AG09309 (cell line): ENCODE results near the gene CENPA.
"Not testable (repeated sequence)": the region's sequence is repeated elsewhere in the genome, so short reads cannot be mapped to it uniquely, and the experiment has no call there.

Experiments used
- DNase-seq: peaks from one replicate; pipeline ENCODE4 v3.0.0-alpha.2; 2010; ENCODE audit warnings: low read depth
- H3K4me3 ChIP-seq: 2 replicates; pipeline ENCODE4 v1.5.1; 2011; ENCODE audit warnings: mild to moderate bottlenecking, low read depth, low read length, moderate library complexity; ENCODE audit not compliant: control insufficient read depth
- TF ChIP-seq, protein P1 (sequence below): IDR thresholded peaks from 2 replicates; pipeline ENCODE4 v1.5.1; 2011; ENCODE audit warnings: mild to moderate bottlenecking, low read depth, low read length, inconsistent platforms; ENCODE audit not compliant: insufficient read depth, control insufficient read depth; ENCODE audit errors: missing control alignments

The CENPA gene

DNA sequence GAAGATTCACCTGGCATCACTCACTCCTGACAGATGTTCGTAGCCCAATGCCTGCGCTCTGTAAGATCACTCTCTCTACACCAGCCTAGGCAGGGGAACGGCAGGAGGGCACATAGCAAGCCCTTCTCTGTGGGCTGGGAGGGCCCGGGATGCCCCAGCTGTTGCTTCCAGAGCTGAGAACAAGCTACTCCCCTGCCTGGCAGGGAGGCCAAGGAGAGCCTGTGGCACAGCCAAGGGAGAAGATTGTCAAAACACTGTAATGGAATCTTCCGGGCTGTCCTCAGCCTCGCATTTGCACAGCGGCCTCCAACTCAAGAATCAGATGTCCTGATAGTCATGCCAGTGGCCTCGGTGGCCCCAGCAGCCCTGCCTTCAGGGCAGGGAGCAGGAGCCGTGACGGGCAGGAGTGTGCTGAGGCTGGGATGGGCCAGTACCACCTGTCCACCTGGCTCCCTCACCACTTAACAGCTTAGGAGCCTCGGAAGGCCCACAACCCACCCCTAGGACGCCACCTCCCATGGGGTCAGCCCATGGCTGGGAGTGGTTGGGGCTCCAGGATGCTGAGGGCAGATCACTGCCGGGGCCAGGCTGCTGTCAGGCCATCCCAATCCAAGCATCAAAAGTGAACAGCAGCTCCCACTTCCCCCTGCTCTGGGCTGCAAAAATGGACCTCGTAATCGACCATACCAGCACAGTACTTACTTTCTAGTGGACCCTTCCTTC lies 43.6 kb upstream of the CENPA start:
- no peak for DNase-seq
- TF ChIP-seq, protein P1, sequence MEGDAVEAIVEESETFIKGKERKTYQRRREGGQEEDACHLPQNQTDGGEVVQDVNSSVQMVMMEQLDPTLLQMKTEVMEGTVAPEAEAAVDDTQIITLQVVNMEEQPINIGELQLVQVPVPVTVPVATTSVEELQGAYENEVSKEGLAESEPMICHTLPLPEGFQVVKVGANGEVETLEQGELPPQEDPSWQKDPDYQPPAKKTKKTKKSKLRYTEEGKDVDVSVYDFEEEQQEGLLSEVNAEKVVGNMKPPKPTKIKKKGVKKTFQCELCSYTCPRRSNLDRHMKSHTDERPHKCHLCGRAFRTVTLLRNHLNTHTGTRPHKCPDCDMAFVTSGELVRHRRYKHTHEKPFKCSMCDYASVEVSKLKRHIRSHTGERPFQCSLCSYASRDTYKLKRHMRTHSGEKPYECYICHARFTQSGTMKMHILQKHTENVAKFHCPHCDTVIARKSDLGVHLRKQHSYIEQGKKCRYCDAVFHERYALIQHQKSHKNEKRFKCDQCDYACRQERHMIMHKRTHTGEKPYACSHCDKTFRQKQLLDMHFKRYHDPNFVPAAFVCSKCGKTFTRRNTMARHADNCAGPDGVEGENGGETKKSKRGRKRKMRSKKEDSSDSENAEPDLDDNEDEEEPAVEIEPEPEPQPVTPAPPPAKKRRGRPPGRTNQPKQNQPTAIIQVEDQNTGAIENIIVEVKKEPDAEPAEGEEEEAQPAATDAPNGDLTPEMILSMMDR, result no peak
- no peak overlapping the region for H3K4me3 ChIP-seq

DNA sequence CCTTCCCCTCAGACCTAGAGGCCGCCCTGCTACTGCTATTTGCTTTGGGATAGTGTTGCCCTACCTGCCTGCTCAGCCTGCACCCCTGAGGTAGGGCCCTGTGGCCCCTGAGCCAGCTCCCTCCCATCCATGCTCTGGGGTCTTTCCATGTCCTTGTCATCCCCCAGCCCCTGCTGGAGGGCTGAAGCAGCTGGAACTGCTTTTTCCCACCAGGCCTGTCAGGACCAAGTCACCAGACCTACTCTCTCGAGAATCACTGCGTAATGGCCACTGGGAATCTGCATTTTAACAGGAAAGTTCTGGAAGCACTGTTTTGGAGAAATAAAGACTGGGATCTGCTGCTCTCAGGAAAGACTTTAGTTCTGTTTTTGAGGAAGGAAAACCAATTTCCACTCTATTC lies 42.0 kb upstream of the CENPA start:
- TF ChIP-seq, protein P1, result no peak
- DNase-seq, result no peak
- H3K4me3 ChIP-seq, result no peak overlapping the region

DNA sequence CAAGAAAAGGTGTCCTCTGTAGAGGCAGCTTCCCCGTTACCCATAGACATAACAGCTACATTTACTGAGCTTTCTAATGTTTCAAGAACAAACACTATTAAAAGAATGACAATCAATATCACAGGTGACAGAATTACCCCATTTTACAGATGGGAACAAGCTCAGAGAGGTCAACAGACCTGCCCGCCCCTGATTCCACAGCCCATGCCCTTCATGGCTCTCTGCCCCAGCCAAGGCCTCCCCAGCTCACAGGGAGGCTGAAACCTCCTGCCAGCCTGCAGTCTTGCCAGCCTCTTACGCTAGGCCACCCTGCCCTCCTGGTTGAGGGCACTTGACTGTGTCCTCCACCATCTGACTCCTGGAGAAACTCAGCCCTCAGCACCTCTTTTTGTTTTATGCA lies 40.9 kb upstream of the CENPA start:
- no peak overlapping the region for H3K4me3 ChIP-seq
- no peak for DNase-seq
- TF ChIP-seq, protein P1, result no peak

DNA sequence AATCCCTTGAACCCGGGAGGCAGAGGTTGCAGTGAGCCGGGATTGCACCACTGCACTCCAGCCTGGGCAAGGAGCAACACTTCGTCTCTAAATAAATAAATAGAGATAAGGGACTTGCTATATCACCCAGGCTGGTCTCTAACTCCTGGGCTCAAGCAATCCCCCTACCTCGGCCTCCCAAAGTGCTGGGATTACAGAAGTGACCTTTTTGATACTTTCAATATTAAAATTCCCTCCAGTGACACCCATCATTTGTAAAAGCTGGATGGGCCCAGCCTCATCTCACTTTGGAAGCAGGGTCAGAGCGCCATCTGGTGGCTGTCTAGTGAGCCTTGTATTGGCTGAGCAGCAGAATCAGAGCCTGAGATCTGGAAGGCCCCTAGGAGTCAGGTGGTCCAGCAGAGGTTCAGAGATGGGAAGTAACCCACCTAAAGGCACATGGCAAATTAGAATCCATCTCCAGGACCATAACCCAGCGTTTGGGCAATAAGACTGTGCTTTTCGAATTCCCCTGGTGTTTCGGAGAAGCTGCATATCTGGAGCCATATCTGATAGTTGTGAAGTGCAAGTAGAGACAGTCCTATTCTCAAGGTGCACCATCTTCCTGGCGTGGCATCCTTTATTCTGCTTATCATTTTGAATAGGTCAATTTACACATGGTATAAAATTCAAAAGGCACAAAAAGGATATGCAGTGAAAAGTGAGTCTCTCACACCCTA lies 40.1 kb upstream of the CENPA start:
- H3K4me3 ChIP-seq, result no peak overlapping the region
- TF ChIP-seq, protein P1, result peak; percentile 96
- no peak for DNase-seq

DNA sequence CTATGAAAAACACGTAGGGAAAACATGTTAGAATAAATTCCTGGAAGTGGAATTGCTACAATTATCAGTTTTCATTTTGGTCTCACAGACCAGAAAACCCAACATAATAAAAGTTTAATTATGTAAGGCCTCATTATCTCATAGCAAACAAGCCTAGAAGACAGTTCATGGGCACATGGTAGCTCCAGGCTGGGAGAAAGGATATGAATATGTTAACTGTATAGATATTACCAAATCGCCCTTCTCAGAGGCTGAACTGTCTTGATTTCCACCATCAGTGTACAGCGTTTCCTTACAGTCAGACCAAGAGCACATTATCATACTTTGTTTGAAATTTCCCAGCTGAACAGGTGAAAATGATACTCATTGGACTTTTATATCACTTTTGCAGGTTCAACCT lies 38.9 kb upstream of the CENPA start:
- H3K4me3 ChIP-seq, result no peak overlapping the region
- no peak for DNase-seq
- TF ChIP-seq, protein P1, result no peak

DNA sequence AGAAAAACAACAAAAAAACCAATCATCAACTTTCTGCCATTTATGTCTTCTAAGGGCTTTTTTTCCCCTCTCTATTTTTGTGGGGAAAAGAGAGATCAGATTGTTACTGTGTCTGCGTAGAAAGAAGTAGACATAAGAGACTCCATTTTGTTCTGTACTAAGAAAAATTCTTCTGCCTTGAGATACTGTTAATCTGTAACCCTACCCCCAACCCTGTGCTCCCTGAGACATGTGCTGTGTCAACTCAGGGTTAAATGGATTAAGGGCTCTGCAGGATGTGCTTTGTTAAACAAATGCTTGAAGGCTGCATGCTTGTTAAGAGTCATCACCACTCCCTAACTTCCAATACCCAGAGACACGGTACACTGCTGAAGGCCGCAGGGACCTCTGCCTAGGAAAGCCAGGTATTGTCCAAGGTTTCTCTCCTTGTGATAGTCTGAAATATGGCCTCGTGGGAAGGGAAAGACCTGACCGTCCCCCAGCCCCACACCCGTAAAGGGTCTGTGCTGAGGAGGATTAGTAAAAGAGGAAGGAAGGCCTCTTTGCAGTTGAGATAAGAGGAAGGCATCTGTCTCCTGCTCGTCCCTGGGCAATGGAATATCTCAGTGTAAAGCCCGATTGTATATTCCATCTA lies 36.0 kb upstream of the CENPA start:
- not testable (repeated sequence) for DNase-seq, H3K4me3 ChIP-seq

DNA sequence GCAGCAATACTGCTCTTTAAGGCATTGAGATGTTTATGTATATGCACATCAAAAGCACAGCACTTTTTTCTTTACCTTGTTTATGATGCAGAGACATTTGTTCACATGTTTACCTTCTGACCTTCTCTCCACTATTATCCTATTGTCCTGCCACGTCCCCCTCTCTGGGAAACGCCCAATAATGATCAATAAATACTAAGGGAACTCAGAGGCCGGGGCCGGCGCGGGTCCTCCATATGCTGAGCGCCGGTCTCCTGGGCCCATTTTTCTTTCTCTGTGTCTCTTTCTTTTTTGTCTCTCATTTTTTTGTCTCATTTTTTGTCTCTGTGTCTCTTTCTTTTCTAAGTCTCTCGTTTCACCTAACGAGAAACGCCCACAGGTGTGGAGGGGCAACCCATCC lies 35.4 kb upstream of the CENPA start:
- H3K4me3 ChIP-seq, DNase-seq: not testable (repeated sequence)
